GM21786 (cell line): ENCODE measurements around the gene ORAI1.
"Not testable (repeated sequence)": the region's sequence is repeated elsewhere in the genome, so short reads cannot be mapped to it uniquely, and the experiment has no call there.

Experiments used
- ATAC-seq: cut with Tn5 transposase; IDR thresholded peaks from one replicate; pipeline ENCODE4 v1.9.1; 2021; ENCODE audit not compliant: unreplicated experiment

Gene ORAI1

GRCh38 chr12:121602766-121603165 lies 23.6 kb upstream of the ORAI1 start:
- no peak for ATAC-seq

GRCh38 chr12:121603581-121603980 lies 22.7 kb upstream of the ORAI1 start:
- ATAC-seq: no peak

GRCh38 chr12:121608301-121608700 lies 18.0 kb upstream of the ORAI1 start:
- ATAC-seq: no peak

- no peak for ATAC-seq
Measured at GRCh38 chr12:121610239-121611149, 15.8 kb upstream of the ORAI1 start.

- ATAC-seq: no peak
Measured at GRCh38 chr12:121611306-121611705, 15.0 kb upstream of the ORAI1 start.

- no peak for ATAC-seq
Measured at GRCh38 chr12:121613462-121613861, 12.9 kb upstream of the ORAI1 start.

GRCh38 chr12:121614872-121615467 lies 11.4 kb upstream of the ORAI1 start:
- ATAC-seq: no peak

GRCh38 chr12:121618659-121619233 lies 7.6 kb upstream of the ORAI1 start:
- no peak for ATAC-seq

- ATAC-seq: no peak
Measured at GRCh38 chr12:121620333-121620891, 5.9 kb upstream of the ORAI1 start.

- peak; percentile 21 for ATAC-seq
Measured at GRCh38 chr12:121626853-121627640, 717 bp downstream of the ORAI1 start.

GRCh38 chr12:121628037-121628436 lies 1.7 kb downstream of the ORAI1 start:
- ATAC-seq: no peak

- ATAC-seq: no peak
Measured at GRCh38 chr12:121628536-121628935, 2.2 kb downstream of the ORAI1 start.

GRCh38 chr12:121630791-121631355 lies 4.5 kb downstream of the ORAI1 start:
- no peak for ATAC-seq

GRCh38 chr12:121632069-121632970 lies 6.0 kb downstream of the ORAI1 start:
- no peak for ATAC-seq

- not testable (repeated sequence) for ATAC-seq
Measured at GRCh38 chr12:121633833-121634196, 7.5 kb downstream of the ORAI1 start.

- no peak for ATAC-seq
Measured at GRCh38 chr12:121634836-121635235, 8.5 kb downstream of the ORAI1 start.

GRCh38 chr12:121637231-121637914 lies 11.0 kb downstream of the ORAI1 start:
- peak; percentile 80 for ATAC-seq

- ATAC-seq: no peak
Measured at GRCh38 chr12:121638298-121639202, 12.2 kb downstream of the ORAI1 start.
